Endothelial cell of umbilical vein (primary cell): ENCODE data around the gene CYB5R4.

Experiments used
- EZH2 ChIP-seq: IDR thresholded peaks from 2 replicates; pipeline ENCODE4 v1.6.1; 2012; ENCODE audit warnings: borderline replicate concordance, low read depth, mild to moderate bottlenecking, moderate library complexity, low read length, inconsistent platforms; ENCODE audit not compliant: severe bottlenecking
- FOS ChIP-seq: IDR thresholded peaks from 2 replicates; pipeline ENCODE4 v1.6.1; 2011; ENCODE audit warnings: mild to moderate bottlenecking, low read length, moderate library complexity, borderline replicate concordance; ENCODE audit not compliant: insufficient read depth
- POLR2A ChIP-seq: IDR thresholded peaks from 2 replicates; pipeline ENCODE4 v1.6.1; 2012; ENCODE audit warnings: low read depth, mild to moderate bottlenecking, control low read depth, low read length
- POLR2AphosphoS5 ChIP-seq: IDR thresholded peaks from 2 replicates; pipeline ENCODE4 v1.6.1; 2012; ENCODE audit warnings: low read depth, mild to moderate bottlenecking, control low read depth, low read length, moderate library complexity; ENCODE audit not compliant: insufficient read depth
- TF ChIP-seq, protein P1 (sequence below), 2 donors: IDR thresholded peaks; 1 replicate in 1 of 2; 2 replicates in 1 of 2; pipeline ENCODE4 v1.5.1; 2011; ENCODE audit warnings: low read length in 2 of 2, mild to moderate bottlenecking in 2 of 2, moderate library complexity in 2 of 2, control low read depth in 1 of 2, inconsistent platforms in 1 of 2, low read depth in 1 of 2; ENCODE audit not compliant: insufficient read depth in 1 of 2; ENCODE audit errors: extremely low read depth in 1 of 2

DNA sequence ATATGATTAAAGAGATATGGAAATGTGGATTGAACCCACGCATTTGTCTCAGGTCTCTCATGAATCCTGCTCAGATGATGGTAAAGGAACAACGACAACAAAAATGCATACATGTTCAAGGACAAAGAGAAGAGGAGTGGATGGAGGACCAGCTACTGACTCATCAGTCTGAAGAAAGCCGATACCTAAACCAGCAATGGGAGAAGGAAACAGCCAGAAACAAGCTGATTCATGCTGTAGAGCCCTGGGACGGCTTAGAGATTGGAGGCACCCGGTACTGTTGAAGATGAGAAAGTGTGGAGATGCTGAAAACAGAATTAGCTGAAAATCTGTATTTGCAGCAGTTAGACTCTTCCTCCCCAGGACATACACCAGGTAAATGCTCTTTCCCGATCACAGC is 20.8 kb upstream of the CYB5R4 start:
- TF ChIP-seq EZH2 (no peak), POLR2AphosphoS5 (no peak), POLR2A (no peak), FOS (no peak)
- TF ChIP-seq, protein P1, sequence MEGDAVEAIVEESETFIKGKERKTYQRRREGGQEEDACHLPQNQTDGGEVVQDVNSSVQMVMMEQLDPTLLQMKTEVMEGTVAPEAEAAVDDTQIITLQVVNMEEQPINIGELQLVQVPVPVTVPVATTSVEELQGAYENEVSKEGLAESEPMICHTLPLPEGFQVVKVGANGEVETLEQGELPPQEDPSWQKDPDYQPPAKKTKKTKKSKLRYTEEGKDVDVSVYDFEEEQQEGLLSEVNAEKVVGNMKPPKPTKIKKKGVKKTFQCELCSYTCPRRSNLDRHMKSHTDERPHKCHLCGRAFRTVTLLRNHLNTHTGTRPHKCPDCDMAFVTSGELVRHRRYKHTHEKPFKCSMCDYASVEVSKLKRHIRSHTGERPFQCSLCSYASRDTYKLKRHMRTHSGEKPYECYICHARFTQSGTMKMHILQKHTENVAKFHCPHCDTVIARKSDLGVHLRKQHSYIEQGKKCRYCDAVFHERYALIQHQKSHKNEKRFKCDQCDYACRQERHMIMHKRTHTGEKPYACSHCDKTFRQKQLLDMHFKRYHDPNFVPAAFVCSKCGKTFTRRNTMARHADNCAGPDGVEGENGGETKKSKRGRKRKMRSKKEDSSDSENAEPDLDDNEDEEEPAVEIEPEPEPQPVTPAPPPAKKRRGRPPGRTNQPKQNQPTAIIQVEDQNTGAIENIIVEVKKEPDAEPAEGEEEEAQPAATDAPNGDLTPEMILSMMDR (IDR thresholded peaks at IDR 0.05; ENCODE audit: extremely low read depth in 1 of 2, insufficient read depth in 1 of 2, low read depth in 1 of 2, low read length in 2 of 2), result no peak
